Smooth muscle cell (in vitro differentiated cells): ENCODE results near the gene S100G. TPM values are rescaled to one million over a fixed set of nuclear protein-coding genes. Genes with fewer than 3 reads are reported as not detected.
"Not testable (repeated sequence)": the region's sequence is repeated elsewhere in the genome, so short reads cannot be mapped to it uniquely, and the experiment has no call there.

Experiments
- DNase-seq: peaks from one replicate; lab custom pipeline; 2025; ENCODE audit not compliant: unreplicated experiment; lab: John Stamatoyannopoulos, UW
- H2AFZ ChIP-seq: fragments of 200-600 bp; sonication (generic); 2 replicates; pipeline ENCODE4 v1.6.0; 2016; ENCODE audit warnings: antibody characterized with exemption, low read depth, mild to moderate bottlenecking
- H3F3A ChIP-seq: fragments of 200-600 bp; sonication (generic); 2 replicates; pipeline ENCODE4 v1.6.0; 2017; ENCODE audit warnings: antibody characterized with exemption, low read depth
- H3K27ac ChIP-seq: fragments of 200-600 bp; sonication (generic); 2 replicates; pipeline ENCODE4 v1.5.1; 2016; ENCODE audit warnings: low read depth, mild to moderate bottlenecking
- H3K27me3 ChIP-seq: fragments of 200-600 bp; sonication (generic); 2 replicates; pipeline ENCODE4 v1.6.1; 2016; ENCODE audit warnings: low read depth, mild to moderate bottlenecking
- H3K36me3 ChIP-seq: fragments of 200-600 bp; sonication (generic); 2 replicates; pipeline ENCODE4 v1.5.1; 2016; ENCODE audit warnings: low read depth
- H3K4me1 ChIP-seq: fragments of 200-600 bp; sonication (generic); 2 replicates; pipeline ENCODE4 v1.5.1; 2016; ENCODE audit warnings: low read depth
- H3K4me2 ChIP-seq: fragments of 200-600 bp; sonication (generic); 2 replicates; pipeline ENCODE4 v1.6.0; 2016; ENCODE audit warnings: mild to moderate bottlenecking
- H3K4me3 ChIP-seq: fragments of 200-600 bp; sonication (generic); 2 replicates; pipeline ENCODE4 v1.5.1; 2016; ENCODE audit warnings: mild to moderate bottlenecking
- H3K79me2 ChIP-seq: fragments of 200-600 bp; sonication (generic); 2 replicates; pipeline ENCODE4 v1.6.0; 2016; ENCODE audit warnings: low read depth, mild to moderate bottlenecking
- H3K9ac ChIP-seq: fragments of 200-600 bp; sonication (generic); 2 replicates; pipeline ENCODE4 v1.6.0; 2016; ENCODE audit warnings: low read depth
- H3K9me3 ChIP-seq: fragments of 200-600 bp; sonication (generic); replicated peaks from 2 replicates; pipeline ENCODE4 v1.5.1; 2016; ENCODE audit warnings: low read depth
- H4K20me1 ChIP-seq: fragments of 200-600 bp; sonication (generic); 2 replicates; pipeline ENCODE4 v1.6.0; 2016; ENCODE audit warnings: low read depth
- WGBS: methylation state at CpG from one replicate; pipeline ENCODE4 v1.1.7; 2016; ENCODE audit warnings: low lambda C conversion rate; 5-methylcytosine and 5-hydroxymethylcytosine counted together
- polyA plus RNA-seq: library from polyadenylated mRNA; unstranded; fragments of >200 nt; fragmentation: Nextera tagmentation; extraction: Ambion mirVana; gene quantifications from 2 replicates; pipeline ENCODE4 v1.2.1, GENCODE V29; 2016
- total RNA-seq: library from RNA; depleted of rRNA; stranded (reverse); fragments of >200 nt; gene quantifications from 2 replicates; pipeline ENCODE4 v1.2.3, GENCODE V29; 2014
- TF ChIP-seq, protein P1 (sequence below): fragments of 200-600 bp; sonication (generic); IDR thresholded peaks from 2 replicates; pipeline ENCODE4 v1.5.1; 2017; ENCODE audit warnings: borderline replicate concordance, mild to moderate bottlenecking, antibody characterized with exemption; ENCODE audit not compliant: insufficient read depth, poor library complexity, severe bottlenecking

The S100G gene
- total and polyA plus RNA-seq, 2 experiments from 2014 or later: not detected

DNA sequence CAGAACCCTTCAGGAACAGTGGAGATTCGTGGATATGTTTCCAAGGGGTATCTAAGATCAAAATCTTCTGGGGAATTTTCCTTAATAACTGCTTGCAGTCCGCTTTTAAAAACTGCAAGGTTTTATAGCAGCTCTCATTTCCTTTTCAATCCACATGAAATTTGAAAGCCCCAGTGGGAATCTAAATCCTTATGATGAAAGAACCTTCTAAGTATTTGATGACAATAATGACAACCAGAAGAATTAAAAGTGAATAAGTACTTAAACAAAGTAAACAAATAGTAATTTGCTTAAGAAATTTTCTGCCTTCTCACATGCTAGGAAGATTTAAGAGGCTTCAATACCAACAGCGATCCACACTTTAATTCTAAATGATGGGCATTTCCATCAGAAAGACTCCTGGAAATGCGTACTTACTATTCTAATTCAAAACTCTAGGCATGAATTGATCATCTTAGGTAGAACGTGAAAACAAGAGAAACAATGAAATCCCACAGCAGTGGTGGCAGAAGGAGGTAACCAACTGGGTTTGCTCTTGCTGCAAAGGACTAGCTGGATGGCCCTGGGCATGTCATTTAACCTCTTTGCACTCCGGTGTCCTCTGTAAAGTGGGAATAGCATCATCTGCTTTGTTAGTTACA lies 37.6 kb upstream of the S100G start:
- Histone ChIP-seq H3K27ac (no peak overlapping the region), H3K9me3 (no peaks in the 10 kb centered on the region), H3K4me1 (no peaks in the 10 kb centered on the region), H4K20me1 (no peaks in the 10 kb centered on the region), H3F3A (peaks cover 3% of the 10 kb centered on the region), H3K4me2 (no peak overlapping the region), H3K4me3 (no peak overlapping the region), H3K79me2 (no peaks in the 10 kb centered on the region), H3K36me3 (peaks cover 10% of the 10 kb centered on the region), H3K27me3 (no peaks in the 10 kb centered on the region), H2AFZ (no peak overlapping the region), H3K9ac (no peak overlapping the region)
- 70% methylated on average over 6 of the region's 6 CpGs for WGBS
- TF ChIP-seq, protein P1, sequence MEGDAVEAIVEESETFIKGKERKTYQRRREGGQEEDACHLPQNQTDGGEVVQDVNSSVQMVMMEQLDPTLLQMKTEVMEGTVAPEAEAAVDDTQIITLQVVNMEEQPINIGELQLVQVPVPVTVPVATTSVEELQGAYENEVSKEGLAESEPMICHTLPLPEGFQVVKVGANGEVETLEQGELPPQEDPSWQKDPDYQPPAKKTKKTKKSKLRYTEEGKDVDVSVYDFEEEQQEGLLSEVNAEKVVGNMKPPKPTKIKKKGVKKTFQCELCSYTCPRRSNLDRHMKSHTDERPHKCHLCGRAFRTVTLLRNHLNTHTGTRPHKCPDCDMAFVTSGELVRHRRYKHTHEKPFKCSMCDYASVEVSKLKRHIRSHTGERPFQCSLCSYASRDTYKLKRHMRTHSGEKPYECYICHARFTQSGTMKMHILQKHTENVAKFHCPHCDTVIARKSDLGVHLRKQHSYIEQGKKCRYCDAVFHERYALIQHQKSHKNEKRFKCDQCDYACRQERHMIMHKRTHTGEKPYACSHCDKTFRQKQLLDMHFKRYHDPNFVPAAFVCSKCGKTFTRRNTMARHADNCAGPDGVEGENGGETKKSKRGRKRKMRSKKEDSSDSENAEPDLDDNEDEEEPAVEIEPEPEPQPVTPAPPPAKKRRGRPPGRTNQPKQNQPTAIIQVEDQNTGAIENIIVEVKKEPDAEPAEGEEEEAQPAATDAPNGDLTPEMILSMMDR: no peak
- no peak for DNase-seq

DNA sequence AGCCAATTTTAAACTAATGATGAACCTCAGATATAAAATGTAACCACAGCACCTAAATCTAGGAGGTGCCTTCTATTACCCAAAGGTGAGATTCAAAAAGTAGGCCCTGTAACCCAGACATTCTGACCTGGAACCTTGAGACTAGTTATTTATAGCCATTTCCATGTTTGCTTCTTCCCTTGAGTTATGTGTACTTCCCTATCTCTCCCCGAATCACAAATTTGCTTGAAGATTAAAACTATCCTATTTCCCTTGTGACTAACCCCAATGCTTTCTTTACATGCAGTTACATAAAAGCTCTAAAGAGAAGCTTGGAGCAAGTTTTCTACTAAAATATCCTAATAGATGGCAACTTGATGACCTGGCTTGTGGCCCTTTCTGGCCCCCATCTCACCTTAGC lies 32.6 kb upstream of the S100G start:
- Histone ChIP-seq H3K4me1 (no peaks in the 10 kb centered on the region), H3K36me3 (peaks cover 18% of the 10 kb centered on the region), H3K27me3 (no peaks in the 10 kb centered on the region), H3K79me2 (no peaks in the 10 kb centered on the region), H2AFZ (no peak overlapping the region), H3K4me3 (no peak overlapping the region), H3F3A (no peaks in the 10 kb centered on the region), H3K27ac (no peak overlapping the region), H3K9me3 (no peaks in the 10 kb centered on the region), H3K4me2 (no peak overlapping the region), H3K9ac (no peak overlapping the region), H4K20me1 (no peaks in the 10 kb centered on the region)
- 96% methylated on average over 1 of the region's 1 CpG for WGBS
- no peak for DNase-seq
- TF ChIP-seq, protein P1: no peak

DNA sequence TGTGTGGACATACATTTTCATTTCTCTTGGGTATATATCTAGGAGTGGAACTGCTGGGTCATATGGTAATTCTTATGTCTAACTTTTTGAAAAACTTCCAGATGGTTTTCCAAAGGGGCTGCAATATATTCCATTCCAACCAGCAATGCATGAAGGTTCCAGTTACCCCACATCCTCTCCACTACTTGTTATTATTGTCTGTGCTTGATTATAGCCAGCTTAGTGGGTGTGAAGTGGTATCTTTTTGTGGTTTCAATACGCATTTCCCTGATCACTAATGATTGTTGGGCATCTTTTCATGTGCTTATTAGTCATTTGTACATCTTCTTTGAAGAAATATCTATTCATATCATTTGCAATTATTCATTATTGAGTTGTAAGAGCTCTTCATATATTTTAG lies 31.5 kb upstream of the S100G start:
- Histone ChIP-seq H3K4me1 (no peaks in the 10 kb centered on the region), H3F3A (no peaks in the 10 kb centered on the region), H3K36me3 (peaks cover 18% of the 10 kb centered on the region), H3K9ac (no peak overlapping the region), H4K20me1 (no peaks in the 10 kb centered on the region), H2AFZ (no peak overlapping the region), H3K79me2 (no peaks in the 10 kb centered on the region), H3K9me3 (no peaks in the 10 kb centered on the region), H3K4me2 (no peak overlapping the region), H3K27ac (no peak overlapping the region), H3K4me3 (no peak overlapping the region), H3K27me3 (no peaks in the 10 kb centered on the region)
- no peak for DNase-seq
- TF ChIP-seq, protein P1: no peak
- 84% methylated on average over 1 of the region's 1 CpG for WGBS

DNA sequence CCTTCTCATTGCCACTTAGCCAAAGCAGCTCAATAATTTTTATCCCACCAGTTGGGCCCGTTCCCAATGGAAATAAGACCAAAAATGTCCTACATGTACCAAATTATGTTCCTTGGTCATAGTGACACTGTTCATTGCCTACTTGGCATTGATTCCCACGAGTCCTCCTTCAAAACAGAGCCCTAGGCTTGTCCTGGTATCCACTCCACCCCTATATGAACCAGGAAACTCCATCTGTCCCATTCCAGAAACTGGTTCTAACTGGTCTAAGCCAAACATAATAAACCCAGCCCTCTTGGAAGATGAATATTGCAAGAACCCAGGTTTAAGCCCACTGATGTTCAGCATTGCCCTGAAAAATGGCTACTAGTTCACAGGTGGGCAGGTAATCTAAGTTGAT lies 30.9 kb upstream of the S100G start:
- no peaks in the 10 kb centered on the region for H3F3A ChIP-seq
- peaks cover 18% of the 10 kb centered on the region for H3K36me3 ChIP-seq
- TF ChIP-seq, protein P1: no peak
- no peaks in the 10 kb centered on the region for H3K9me3 ChIP-seq
- no peak overlapping the region for H2AFZ ChIP-seq
- no peak overlapping the region for H3K27ac ChIP-seq
- DNase-seq: no peak
- H3K4me2 ChIP-seq: no peak overlapping the region
- H3K4me1 ChIP-seq: no peaks in the 10 kb centered on the region
- no peak overlapping the region for H3K9ac ChIP-seq
- no peak overlapping the region for H3K4me3 ChIP-seq
- no peaks in the 10 kb centered on the region for H3K79me2 ChIP-seq
- H3K27me3 ChIP-seq: no peaks in the 10 kb centered on the region
- WGBS: 100% methylated on average over 2 of the region's 2 CpGs
- no peaks in the 10 kb centered on the region for H4K20me1 ChIP-seq

DNA sequence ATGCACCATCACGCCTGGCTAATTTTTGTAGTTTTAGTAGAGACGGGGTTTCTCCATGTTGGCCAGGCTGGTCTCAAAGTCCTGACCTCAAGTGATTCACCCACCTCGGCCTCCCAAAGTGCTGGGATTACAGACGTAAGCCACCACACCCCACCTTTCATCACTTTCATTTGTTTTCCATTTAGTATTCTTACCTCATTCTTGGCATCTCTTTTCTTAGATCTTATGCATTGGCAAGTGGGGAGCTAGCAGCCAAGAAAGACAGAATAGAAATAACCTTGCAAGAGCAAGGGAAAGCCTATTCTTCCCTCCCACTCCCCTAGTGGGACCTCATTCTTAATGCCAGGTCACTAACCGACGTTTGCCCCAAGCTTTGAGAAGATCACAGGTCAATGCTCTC lies 21.4 kb upstream of the S100G start:
- not testable (repeated sequence) for H3K4me2 ChIP-seq

More for the DNA sequence above, 21.4 kb upstream of the S100G start:
- not testable (repeated sequence) for DNase-seq, H3K79me2 ChIP-seq, H3K9me3 ChIP-seq, H4K20me1 ChIP-seq, H2AFZ ChIP-seq, H3K27me3 ChIP-seq, H3K9ac ChIP-seq, H3K27ac ChIP-seq, H3K36me3 ChIP-seq, H3K4me3 ChIP-seq
- peaks cover 12% of the 10 kb centered on the region for H3F3A ChIP-seq
- peaks cover 21% of the 10 kb centered on the region for H3K4me1 ChIP-seq
- WGBS: 67% methylated on average over 6 of the region's 6 CpGs
